HL-60 (cell line): ENCODE data around the gene CKAP5.
"Not testable (repeated sequence)": the region's sequence is repeated elsewhere in the genome, so short reads cannot be mapped to it uniquely, and the experiment has no call there.

Experiments
- CTCF ChIP-seq: IDR thresholded peaks from one replicate; pipeline ENCODE4 v1.5.1; 2011; ENCODE audit warnings: low read length, control low read depth, inconsistent platforms; ENCODE audit not compliant: insufficient read depth
- GABPA ChIP-seq: IDR thresholded peaks from 2 replicates; pipeline ENCODE4 v1.6.1; 2012; ENCODE audit warnings: low read depth

- TF ChIP-seq CTCF, GABPA: not testable (repeated sequence)
These were observed 136.7 kb downstream of the CKAP5 start for GRCh38 chr11:46709351-46709750.
